Measurements from ENCODE around the gene CLRN2. TPM values are rescaled to one million over a fixed set of nuclear protein-coding genes. Genes with fewer than 3 reads are reported as not detected.
A peak's percentile ranks its signal among the peaks of the same experiment; 100 is the strongest.

Gene CLRN2
- total RNA-seq, 1 experiment from 2014 or later = not detected

DNA sequence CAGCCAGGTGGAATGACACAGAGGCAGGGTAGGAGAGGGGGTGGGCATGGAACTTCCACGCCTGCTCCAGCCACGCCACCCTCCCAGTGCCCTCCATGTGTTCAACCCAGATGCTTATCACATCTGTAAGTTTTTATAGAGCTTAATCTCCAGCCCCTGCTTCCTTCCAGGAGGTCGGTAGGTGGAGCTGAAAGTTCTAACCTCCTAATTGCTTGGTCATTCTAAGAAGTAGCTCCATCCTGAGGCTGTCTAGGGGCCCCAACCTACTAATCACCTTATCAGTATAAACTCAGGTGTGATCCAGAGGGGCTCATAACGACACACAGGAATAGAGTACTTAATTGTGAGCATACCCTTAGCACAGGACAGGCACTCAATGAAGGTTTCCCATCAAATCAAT, 21.3 kb upstream of the CLRN2 start:
- DNase-seq (ENCODE audit: low read depth, low spot score) = no peak
- H3K27me3 ChIP-seq (ENCODE audit: insufficient read depth, low read length) = no peaks in the 10 kb centered on the region
- peaks cover 27% of the 10 kb centered on the region for H3K79me2 ChIP-seq (ENCODE audit: insufficient read depth, low read length)
- H3K36me3 ChIP-seq (ENCODE audit: control insufficient read depth in 1 of 2, insufficient read depth in 2 of 2, low read length in 2 of 2) = peaks cover 22% of the 10 kb centered on the region in 2 experiments; a peak in 3 of 4 replicates
- H3K27ac ChIP-seq (ENCODE audit: low read depth, low read length) = no peak overlapping the region
- no peaks in the 10 kb centered on the region; the same call in 1 of the 2 replicates for H4K20me1 ChIP-seq (ENCODE audit: insufficient read depth)
- POLR2A ChIA-PET = no interaction called here
- no peak overlapping the region for H2AFZ ChIP-seq (ENCODE audit: low read depth, low read length, poor library complexity, severe bottlenecking)
- no peak for ATAC-seq
- no peaks in the 10 kb centered on the region for H3K9me3 ChIP-seq (ENCODE audit: control insufficient read depth in 1 of 2, insufficient read depth in 1 of 2, low read depth in 1 of 2, low read length in 2 of 2)
- H3K4me3 ChIP-seq (replicated peaks in 1 of 2; ENCODE audit: low read depth in 1 of 2, low read length in 2 of 2) = no peak overlapping the region
- BruUV-seq (replicated peaks) = no TSS peak
- peaks cover 0 to 10% of the 10 kb centered on the region in 2 experiments; a peak in 1 of 4 replicates for H3K4me1 ChIP-seq (ENCODE audit: control insufficient read depth in 1 of 2, insufficient read depth in 2 of 2, low read length in 2 of 2)
- intact Hi-C loops (cut with micrococcal nuclease) = no loop called here
- no peak overlapping the region for H3K4me2 ChIP-seq (ENCODE audit: low read length)
- no peaks in the 10 kb centered on the region for H3K9me2 ChIP-seq (ENCODE audit: insufficient read depth)
- RAD21 ChIA-PET (ENCODE audit: low non-redundant PET in 1 of 2, low total read pairs in 2 of 2, uncharacterized antibody in 2 of 2, unreplicated experiment in 2 of 2) = no interaction called here
- CTCF ChIA-PET = no interaction called here
- no peak overlapping the region for H3K9ac ChIP-seq (ENCODE audit: low read length)
- TF ChIP-seq RAD21 (IDR thresholded peaks at IDR 0.05; ENCODE audit: low read depth) = no peak
- no peak for TF ChIP-seq SP1 (IDR thresholded peaks at IDR 0.05; ENCODE audit: low read depth)
- TF ChIP-seq FOSL1 (IDR thresholded peaks at IDR 0.05; ENCODE audit: low read depth) = no peak
- TF ChIP-seq EZH2phosphoT487 (IDR thresholded peaks at IDR 0.05; ENCODE audit: borderline replicate concordance) = no peak
- TF ChIP-seq EZH2 (IDR thresholded peaks at IDR 0.05) = no peak
- no peak for TF ChIP-seq SRF (IDR thresholded peaks at IDR 0.05; ENCODE audit: low read depth)
- TF ChIP-seq CEBPB (IDR thresholded peaks at IDR 0.05; ENCODE audit: low read depth) = no peak
- TF ChIP-seq CBX3 (IDR thresholded peaks at IDR 0.05; ENCODE audit: low read depth) = no peak

DNA sequence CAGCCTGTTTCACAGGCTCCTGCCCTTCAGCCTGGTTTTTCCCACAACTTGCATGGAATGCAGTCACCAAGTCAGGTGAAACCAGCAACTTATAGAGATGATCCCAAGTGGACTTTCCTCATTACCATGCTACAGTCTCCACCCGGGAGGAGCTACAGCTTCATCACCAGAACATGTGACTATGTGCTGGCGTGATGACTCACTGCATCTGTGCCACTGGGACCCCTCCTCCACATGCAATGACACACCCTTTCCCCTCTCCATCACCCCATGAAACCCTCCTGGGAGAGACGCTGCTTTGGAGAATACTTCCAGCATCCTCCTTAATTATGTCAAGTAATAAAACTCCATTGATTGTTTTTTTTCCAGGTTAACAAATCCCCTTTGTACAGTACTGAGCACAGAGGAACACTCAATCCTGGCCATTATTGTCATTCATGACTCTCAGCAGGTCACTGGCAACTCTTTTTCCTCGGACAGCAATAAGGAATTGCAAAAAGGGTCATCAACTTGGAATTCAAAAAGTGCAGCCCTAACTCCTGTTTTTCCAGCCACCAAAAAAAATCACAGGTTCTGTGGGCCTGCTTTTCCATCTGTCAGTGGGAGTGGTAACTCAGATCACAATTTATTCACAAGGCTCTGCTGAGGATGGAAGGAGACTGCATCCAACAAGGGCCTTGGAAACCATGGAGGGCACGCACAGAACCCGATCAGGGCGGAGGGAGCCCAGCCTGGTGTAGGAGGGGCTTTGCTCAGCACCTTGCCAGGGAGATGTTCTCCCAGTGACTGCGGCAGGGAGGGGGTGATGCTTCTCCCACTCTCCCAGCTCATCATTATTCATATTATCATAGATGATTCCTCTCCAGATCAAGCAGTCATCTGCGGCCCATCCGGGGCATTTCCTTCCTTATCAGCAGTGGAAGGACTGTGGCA, 20.4 kb upstream of the CLRN2 start:
- DNase-seq (ENCODE audit: low read depth, low spot score) (no peak), ATAC-seq (0 out of 2 replicates have a peak, but pooled peaks have one; percentile 52)
- peaks cover 27% of the 10 kb centered on the region for H3K79me2 ChIP-seq (ENCODE audit: insufficient read depth, low read length)
- H3K27ac ChIP-seq (ENCODE audit: low read depth, low read length) = no peak overlapping the region
- no peaks in the 10 kb centered on the region for H3K27me3 ChIP-seq (ENCODE audit: insufficient read depth, low read length)
- POLR2A ChIA-PET = no interaction called here
- TF ChIP-seq ELF1 (IDR thresholded peaks at IDR 0.05; ENCODE audit: borderline replicate concordance, low read depth) (no peak), JUND (IDR thresholded peaks at IDR 0.05) (0 out of 2 replicates have a peak, but pooled peaks have one; percentile 22)
- H3K4me3 ChIP-seq (replicated peaks in 1 of 2; ENCODE audit: low read depth in 1 of 2, low read length in 2 of 2) = no peak overlapping the region
- no peak overlapping the region for H3K9ac ChIP-seq (ENCODE audit: low read length)
- peaks cover 0 to 10% of the 10 kb centered on the region in 2 experiments; a peak in 1 of 4 replicates for H3K4me1 ChIP-seq (ENCODE audit: control insufficient read depth in 1 of 2, insufficient read depth in 2 of 2, low read length in 2 of 2)
- CTCF ChIA-PET = interaction anchor here (0.7 kb wide), 1 partner anchor 22 kb away, joined by 3 read pairs; no protein-coding TSS in a partner anchor
- no peaks in the 10 kb centered on the region for H3K9me3 ChIP-seq (ENCODE audit: control insufficient read depth in 1 of 2, insufficient read depth in 1 of 2, low read depth in 1 of 2, low read length in 2 of 2)
- BruUV-seq (replicated peaks) = no TSS peak
- peak overlapping the region; percentile 15; the same call in 1 of the 2 replicates for H3K4me2 ChIP-seq (ENCODE audit: low read length)
- no peaks in the 10 kb centered on the region; the same call in 1 of the 2 replicates for H4K20me1 ChIP-seq (ENCODE audit: insufficient read depth)
- no peaks in the 10 kb centered on the region for H3K9me2 ChIP-seq (ENCODE audit: insufficient read depth)
- no peak overlapping the region for H2AFZ ChIP-seq (ENCODE audit: low read depth, low read length, poor library complexity, severe bottlenecking)
- intact Hi-C loops (cut with micrococcal nuclease) = no loop called here
- RAD21 ChIA-PET (ENCODE audit: low non-redundant PET in 1 of 2, low total read pairs in 2 of 2, uncharacterized antibody in 2 of 2, unreplicated experiment in 2 of 2) = no interaction called here
- H3K36me3 ChIP-seq (ENCODE audit: control insufficient read depth in 1 of 2, insufficient read depth in 2 of 2, low read length in 2 of 2) = peaks cover 19 to 21% of the 10 kb centered on the region in 2 experiments; a peak in 3 of 4 replicates

All from HCT116 (cell line).